Hepatocyte (in vitro differentiated cells): ENCODE measurements around the gene MSS51.

ENCODE experiments used
- EZH2 ChIP-seq: fragments of 200-600 bp; sonication (generic); IDR thresholded peaks from 2 replicates; pipeline ENCODE4 v1.6.1; 2016; ENCODE audit warnings: antibody characterized with exemption, mild to moderate bottlenecking, borderline replicate concordance
- TF ChIP-seq, protein P1 (sequence below): fragments of 200-600 bp; sonication (generic); IDR thresholded peaks from 2 replicates; pipeline ENCODE4 v1.5.1; 2016; ENCODE audit warnings: antibody characterized with exemption, mild to moderate bottlenecking; ENCODE audit not compliant: poor library complexity

DNA sequence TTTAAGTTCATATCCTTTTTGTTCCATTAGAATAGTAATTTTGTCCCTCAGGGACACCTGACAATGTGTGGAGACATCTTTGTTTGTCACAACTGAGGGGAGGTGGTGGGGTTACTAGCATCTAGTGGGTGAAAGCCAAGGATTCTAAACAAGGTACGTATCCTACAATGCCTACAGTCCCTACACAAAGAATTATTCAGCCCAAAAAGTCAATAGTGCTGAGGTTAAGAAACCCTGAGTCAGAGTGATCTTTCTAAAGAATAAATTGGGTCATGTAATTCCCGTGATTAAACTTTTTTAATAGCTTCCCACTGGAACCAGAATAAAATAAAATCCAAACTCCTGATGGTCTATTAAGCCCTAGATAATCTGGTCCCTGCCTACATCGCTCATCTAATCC lies 16.8 kb downstream of the MSS51 start:
- TF ChIP-seq, protein P1, sequence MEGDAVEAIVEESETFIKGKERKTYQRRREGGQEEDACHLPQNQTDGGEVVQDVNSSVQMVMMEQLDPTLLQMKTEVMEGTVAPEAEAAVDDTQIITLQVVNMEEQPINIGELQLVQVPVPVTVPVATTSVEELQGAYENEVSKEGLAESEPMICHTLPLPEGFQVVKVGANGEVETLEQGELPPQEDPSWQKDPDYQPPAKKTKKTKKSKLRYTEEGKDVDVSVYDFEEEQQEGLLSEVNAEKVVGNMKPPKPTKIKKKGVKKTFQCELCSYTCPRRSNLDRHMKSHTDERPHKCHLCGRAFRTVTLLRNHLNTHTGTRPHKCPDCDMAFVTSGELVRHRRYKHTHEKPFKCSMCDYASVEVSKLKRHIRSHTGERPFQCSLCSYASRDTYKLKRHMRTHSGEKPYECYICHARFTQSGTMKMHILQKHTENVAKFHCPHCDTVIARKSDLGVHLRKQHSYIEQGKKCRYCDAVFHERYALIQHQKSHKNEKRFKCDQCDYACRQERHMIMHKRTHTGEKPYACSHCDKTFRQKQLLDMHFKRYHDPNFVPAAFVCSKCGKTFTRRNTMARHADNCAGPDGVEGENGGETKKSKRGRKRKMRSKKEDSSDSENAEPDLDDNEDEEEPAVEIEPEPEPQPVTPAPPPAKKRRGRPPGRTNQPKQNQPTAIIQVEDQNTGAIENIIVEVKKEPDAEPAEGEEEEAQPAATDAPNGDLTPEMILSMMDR: no peak
- TF ChIP-seq EZH2: no peak
